Ectodermal cell (in vitro differentiated cells): ENCODE data around the gene LPIN1.

Experiments used
- H3K27ac ChIP-seq: 2 replicates; pipeline ENCODE4 v1.7.0; 2013; ENCODE audit warnings: mild to moderate bottlenecking, low read depth, low read length; ENCODE audit not compliant: insufficient read depth, poor library complexity, severe bottlenecking
- H3K27me3 ChIP-seq: 2 replicates; pipeline ENCODE4 v1.7.0; 2013; ENCODE audit warnings: mild to moderate bottlenecking, low read length; ENCODE audit not compliant: insufficient read depth, control insufficient read depth, poor library complexity, severe bottlenecking
- H3K36me3 ChIP-seq: one replicate; pipeline ENCODE4 v1.7.0; 2013; ENCODE audit warnings: low read length; ENCODE audit not compliant: control insufficient read depth, insufficient read depth
- H3K4me1 ChIP-seq: one replicate; pipeline ENCODE4 v1.7.0; 2013; ENCODE audit warnings: low read length; ENCODE audit not compliant: control insufficient read depth, insufficient read depth
- H3K4me3 ChIP-seq: 2 replicates; pipeline ENCODE4 v1.7.0; 2013; ENCODE audit warnings: low read depth, low read length, control low read depth; ENCODE audit not compliant: insufficient read depth
- H3K9me3 ChIP-seq: 2 replicates; pipeline ENCODE4 v1.7.0; 2013; ENCODE audit warnings: mild to moderate bottlenecking, low read length, moderate library complexity; ENCODE audit not compliant: control insufficient read depth
- WGBS, 2 experiments: methylation state at CpG; one replicate each; pipeline ENCODE4 v1.1.7; 2013; ENCODE audit warnings: missing lambda C conversion rate in 2 of 2; 5-methylcytosine and 5-hydroxymethylcytosine counted together

LPIN1 gene

DNA sequence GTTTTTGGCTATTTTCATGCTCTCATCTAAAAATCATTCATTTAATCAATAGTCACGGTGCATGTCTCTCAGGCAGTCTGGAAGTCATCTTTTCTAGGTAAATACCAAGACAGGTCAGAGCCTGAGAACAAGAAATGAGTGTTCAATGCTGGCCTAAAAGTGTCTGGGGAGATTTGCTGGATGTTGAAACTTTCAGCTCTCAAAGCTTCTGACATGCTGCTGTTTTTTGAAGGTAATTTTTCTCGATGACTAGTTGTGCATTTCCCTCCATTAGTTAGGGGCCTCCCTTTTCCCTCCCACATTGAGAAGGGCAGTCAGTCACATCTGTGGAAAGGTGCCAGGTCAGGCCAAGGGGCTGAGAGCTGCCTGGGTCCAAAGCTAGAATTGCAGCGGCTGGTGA is 115.6 kb downstream of the LPIN1 start:
- H3K4me3 ChIP-seq, result no peak overlapping the region
- H3K27me3 ChIP-seq, result no peaks in the 10 kb centered on the region
- 96 to 98% methylated on average over 3 of the region's 3 CpGs for WGBS, 2 experiments
- no peak overlapping the region for H3K27ac ChIP-seq
- peaks cover 9% of the 10 kb centered on the region for H3K4me1 ChIP-seq
- no peaks in the 10 kb centered on the region for H3K36me3 ChIP-seq
- peaks cover 3% of the 10 kb centered on the region for H3K9me3 ChIP-seq

DNA sequence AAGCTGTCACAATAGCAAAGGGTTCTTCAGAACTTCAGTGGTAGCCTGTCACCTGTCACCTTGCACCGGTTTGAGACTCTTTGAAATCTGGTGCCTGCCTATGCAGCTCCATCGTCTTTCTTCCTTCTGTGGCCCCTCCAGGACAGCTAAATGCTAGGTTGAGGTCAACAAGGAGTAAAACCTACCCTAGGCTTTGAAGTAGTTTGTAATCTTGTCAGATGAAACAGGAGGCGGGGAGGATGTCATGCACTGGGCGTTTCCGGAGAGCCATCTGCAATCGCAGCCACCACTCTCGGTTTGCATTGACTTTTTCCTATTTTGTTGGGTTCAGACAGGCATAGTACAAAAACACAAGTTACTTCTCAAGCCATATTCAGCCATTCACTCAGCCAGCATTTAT is 116.7 kb downstream of the LPIN1 start:
- H3K27me3 ChIP-seq, result no peaks in the 10 kb centered on the region
- no peak overlapping the region for H3K4me3 ChIP-seq
- WGBS, 2 experiments, result 89 to 94% methylated on average over 7 of the region's 7 CpGs
- peaks cover 3% of the 10 kb centered on the region for H3K9me3 ChIP-seq
- H3K4me1 ChIP-seq, result peaks cover 9% of the 10 kb centered on the region
- no peak overlapping the region for H3K27ac ChIP-seq
- H3K36me3 ChIP-seq, result no peaks in the 10 kb centered on the region

- H3K4me3 ChIP-seq, result no peak overlapping the region
- no peaks in the 10 kb centered on the region for H3K27me3 ChIP-seq
- peaks cover 3% of the 10 kb centered on the region for H3K9me3 ChIP-seq
- H3K36me3 ChIP-seq, result no peaks in the 10 kb centered on the region
- peak overlapping the region; percentile 79 for H3K27ac ChIP-seq
- peaks cover 9% of the 10 kb centered on the region for H3K4me1 ChIP-seq
- WGBS, 2 experiments, result 18 to 20% methylated on average over 11 to 12 of the region's 12 CpGs
Measured at GRCh38 chr2:11863513-11864328, 117.3 kb downstream of the LPIN1 start.

GRCh38 chr2:11864724-11865123 is 118.3 kb downstream of the LPIN1 start:
- Histone ChIP-seq H3K9me3 (no peaks in the 10 kb centered on the region), H3K4me3 (no peak overlapping the region), H3K4me1 (peaks cover 14% of the 10 kb centered on the region), H3K27me3 (no peaks in the 10 kb centered on the region), H3K27ac (no peak overlapping the region), H3K36me3 (no peaks in the 10 kb centered on the region)
- WGBS, 2 experiments, result 93 to 94% methylated on average over 8 of the region's 8 CpGs

- H3K4me3 ChIP-seq, result no peak overlapping the region
- 92 to 96% methylated on average over 8 of the region's 8 CpGs for WGBS, 2 experiments
- H3K9me3 ChIP-seq, result no peaks in the 10 kb centered on the region
- H3K4me1 ChIP-seq, result peaks cover 14% of the 10 kb centered on the region
- H3K27me3 ChIP-seq, result no peaks in the 10 kb centered on the region
- no peak overlapping the region for H3K27ac ChIP-seq
- H3K36me3 ChIP-seq, result no peaks in the 10 kb centered on the region
Measured at GRCh38 chr2:11865378-11865777, 118.9 kb downstream of the LPIN1 start.

DNA sequence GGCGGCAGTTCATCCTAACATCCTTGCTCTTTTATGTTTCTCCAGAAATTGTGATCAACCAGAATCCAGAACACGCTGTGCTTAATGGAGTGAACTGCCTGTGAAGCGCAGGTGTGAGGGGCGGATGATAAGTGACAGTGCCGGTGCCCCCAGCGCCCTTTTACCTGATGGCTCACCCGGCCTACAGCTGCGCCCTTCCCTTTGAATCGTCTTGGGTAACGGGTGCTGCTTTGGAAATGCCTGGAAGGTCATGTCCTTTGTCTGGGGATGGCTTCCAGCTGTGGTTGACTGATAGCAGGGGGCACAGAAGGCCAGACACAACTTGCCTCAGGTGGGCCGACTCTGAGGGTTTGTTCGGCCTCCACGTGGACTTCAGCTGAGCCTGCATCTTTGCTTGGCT is 119.4 kb downstream of the LPIN1 start:
- 86 to 90% methylated on average over 13 of the region's 13 CpGs for WGBS, 2 experiments
- Histone ChIP-seq H3K4me1 (peaks cover 14% of the 10 kb centered on the region), H3K27ac (no peak overlapping the region), H3K36me3 (no peaks in the 10 kb centered on the region), H3K9me3 (no peaks in the 10 kb centered on the region), H3K4me3 (no peak overlapping the region), H3K27me3 (no peaks in the 10 kb centered on the region)

- Histone ChIP-seq H3K27ac (no peak overlapping the region), H3K36me3 (no peaks in the 10 kb centered on the region), H3K4me3 (no peak overlapping the region), H3K27me3 (no peaks in the 10 kb centered on the region), H3K4me1 (peaks cover 14% of the 10 kb centered on the region), H3K9me3 (no peaks in the 10 kb centered on the region)
- WGBS, 2 experiments, result 87 to 93% methylated on average over 12 of the region's 12 CpGs
Measured at GRCh38 chr2:11866358-11867335, 120.2 kb downstream of the LPIN1 start.

GRCh38 chr2:11867926-11868325 is 121.5 kb downstream of the LPIN1 start:
- no peaks in the 10 kb centered on the region for H3K36me3 ChIP-seq
- H3K27ac ChIP-seq, result no peak overlapping the region
- no peaks in the 10 kb centered on the region for H3K27me3 ChIP-seq
- H3K4me3 ChIP-seq, result no peak overlapping the region
- no peaks in the 10 kb centered on the region for H3K9me3 ChIP-seq
- peaks cover 14% of the 10 kb centered on the region for H3K4me1 ChIP-seq
- 93 to 98% methylated on average over 2 of the region's 2 CpGs for WGBS, 2 experiments

DNA sequence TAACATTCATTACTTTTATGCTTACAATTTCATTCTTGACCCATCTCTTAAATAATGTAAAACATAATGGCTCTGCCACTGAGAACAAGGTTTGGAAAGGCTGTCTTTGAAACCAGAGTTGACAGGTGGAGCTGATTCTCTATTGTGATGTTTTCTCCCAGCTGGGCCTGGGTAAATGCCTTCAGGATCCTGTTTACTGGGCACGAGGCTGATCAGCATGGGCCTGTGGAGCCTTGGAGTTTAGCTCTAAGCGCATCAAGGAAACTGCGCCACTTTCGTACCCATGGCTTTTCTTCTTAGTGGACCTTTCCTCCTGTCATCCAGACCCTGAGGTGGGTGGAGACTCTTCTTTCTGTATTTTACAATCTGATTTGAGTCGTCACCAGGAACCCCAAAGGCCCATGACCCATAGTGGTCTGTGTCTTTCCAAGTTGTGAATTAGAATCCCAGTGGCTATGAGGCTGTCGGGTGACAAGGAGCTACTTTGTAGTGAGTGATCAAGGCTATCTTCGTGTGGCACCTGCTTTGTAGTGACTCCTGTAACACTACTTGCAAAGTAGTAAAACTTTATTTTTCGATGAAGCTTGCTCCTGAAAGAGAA is 123.1 kb downstream of the LPIN1 start:
- Histone ChIP-seq H3K9me3 (no peaks in the 10 kb centered on the region), H3K36me3 (no peaks in the 10 kb centered on the region), H3K4me1 (peaks cover 8% of the 10 kb centered on the region), H3K27ac (no peak overlapping the region), H3K27me3 (no peaks in the 10 kb centered on the region), H3K4me3 (no peak overlapping the region)
- 79 to 85% methylated on average over 8 of the region's 8 CpGs for WGBS, 2 experiments

- no peak overlapping the region for H3K4me3 ChIP-seq
- no peaks in the 10 kb centered on the region for H3K27me3 ChIP-seq
- H3K27ac ChIP-seq, result no peak overlapping the region
- no peaks in the 10 kb centered on the region for H3K36me3 ChIP-seq
- H3K4me1 ChIP-seq, result peaks cover 5% of the 10 kb centered on the region
- H3K9me3 ChIP-seq, result no peaks in the 10 kb centered on the region
- 50 to 73% methylated on average over 2 of the region's 2 CpGs for WGBS, 2 experiments
Measured at GRCh38 chr2:11870064-11870463, 123.6 kb downstream of the LPIN1 start.
